Activated CD4-positive, alpha-beta T cell treated with anti-CD3 and anti-CD28 coated beads for 24 hours (primary cell): ENCODE measurements around the gene SH3RF3.

Experiments
- DNase-seq, 2 donors: peaks; one replicate each; pipeline ENCODE4 v3.0.0-alpha.2; 2020; ENCODE audit warnings: low read depth in 2 of 2

The SH3RF3 gene

DNA sequence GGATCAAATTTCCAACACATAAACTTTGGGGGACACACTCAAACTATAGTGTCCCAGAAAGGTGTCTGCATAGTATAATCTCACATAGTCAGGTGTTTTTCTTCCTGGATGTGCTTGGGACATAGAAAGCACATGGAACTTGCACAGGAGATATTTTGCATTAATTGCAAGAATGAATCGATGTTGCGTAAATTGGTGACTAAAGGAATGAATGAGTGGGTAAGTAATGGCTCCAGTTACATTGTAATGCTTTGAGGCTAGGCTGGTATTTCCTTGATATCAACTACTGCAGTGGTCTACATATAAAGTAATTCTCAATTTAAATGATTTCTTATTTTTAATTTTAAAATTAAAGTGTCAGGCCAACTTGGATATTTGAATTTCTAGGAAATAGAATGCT, 53.4 kb downstream of the SH3RF3 start:
- no peak for DNase-seq

DNA sequence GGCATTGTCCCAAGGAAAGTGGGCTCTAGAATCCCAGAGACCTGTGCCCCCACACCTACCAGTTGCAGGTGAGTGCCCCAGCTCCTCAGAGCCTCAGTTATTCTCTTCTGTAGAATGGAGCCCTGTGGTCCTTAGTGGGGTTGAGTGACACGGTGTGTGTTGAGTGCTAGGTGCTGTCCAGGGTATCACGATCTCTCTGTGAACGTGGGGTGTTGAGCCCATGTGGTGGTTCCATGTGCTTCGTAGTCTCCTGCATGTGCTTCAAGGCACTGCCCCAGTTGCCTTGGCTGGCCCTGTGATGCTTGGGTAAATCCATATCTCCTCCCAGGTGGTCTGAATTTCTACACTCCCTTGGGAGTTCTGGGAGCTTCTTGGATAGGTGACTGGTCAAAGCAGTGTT, 54.9 kb downstream of the SH3RF3 start:
- DNase-seq = no peak

DNA sequence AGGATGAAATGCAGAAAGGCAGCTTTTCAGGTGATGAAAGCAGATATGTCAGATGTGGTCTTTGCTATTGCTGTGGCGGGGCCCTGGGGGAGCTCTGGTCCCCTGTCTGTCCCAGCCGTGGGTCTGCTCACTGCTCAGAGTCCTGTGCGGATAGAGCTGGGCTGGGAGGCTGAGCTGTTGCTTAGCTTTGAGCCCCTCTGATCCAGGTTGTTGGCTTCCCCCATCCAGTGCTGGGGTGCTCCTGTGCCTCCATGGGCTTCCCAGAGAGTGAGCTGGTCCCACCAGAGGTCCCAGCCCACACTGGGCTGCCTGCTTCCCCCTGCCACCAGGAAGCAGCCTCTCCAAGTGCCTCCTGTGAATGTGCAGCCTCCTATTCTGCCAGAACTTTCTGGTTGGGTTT, 55.4 kb downstream of the SH3RF3 start:
- DNase-seq = no peak

DNA sequence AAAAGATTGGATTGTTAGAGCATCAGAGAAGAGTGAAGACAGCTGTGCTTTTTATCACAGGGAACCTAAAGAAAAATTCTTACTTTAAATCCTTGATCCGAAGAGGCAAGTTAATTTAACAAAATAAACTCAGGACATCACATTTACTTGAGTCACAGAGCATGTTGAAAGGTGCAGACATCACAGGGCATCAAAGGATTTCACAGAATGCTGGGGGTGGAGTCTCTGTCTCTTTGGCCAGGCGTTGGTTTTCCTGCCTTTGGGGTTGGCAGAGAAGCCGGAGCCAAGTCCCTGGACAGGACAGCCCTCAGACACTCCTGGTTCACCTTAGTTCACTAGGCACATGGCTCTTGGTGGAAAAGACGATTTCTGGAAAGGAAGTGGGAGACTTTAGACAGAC, 56.3 kb downstream of the SH3RF3 start:
- DNase-seq = no peak

DNA sequence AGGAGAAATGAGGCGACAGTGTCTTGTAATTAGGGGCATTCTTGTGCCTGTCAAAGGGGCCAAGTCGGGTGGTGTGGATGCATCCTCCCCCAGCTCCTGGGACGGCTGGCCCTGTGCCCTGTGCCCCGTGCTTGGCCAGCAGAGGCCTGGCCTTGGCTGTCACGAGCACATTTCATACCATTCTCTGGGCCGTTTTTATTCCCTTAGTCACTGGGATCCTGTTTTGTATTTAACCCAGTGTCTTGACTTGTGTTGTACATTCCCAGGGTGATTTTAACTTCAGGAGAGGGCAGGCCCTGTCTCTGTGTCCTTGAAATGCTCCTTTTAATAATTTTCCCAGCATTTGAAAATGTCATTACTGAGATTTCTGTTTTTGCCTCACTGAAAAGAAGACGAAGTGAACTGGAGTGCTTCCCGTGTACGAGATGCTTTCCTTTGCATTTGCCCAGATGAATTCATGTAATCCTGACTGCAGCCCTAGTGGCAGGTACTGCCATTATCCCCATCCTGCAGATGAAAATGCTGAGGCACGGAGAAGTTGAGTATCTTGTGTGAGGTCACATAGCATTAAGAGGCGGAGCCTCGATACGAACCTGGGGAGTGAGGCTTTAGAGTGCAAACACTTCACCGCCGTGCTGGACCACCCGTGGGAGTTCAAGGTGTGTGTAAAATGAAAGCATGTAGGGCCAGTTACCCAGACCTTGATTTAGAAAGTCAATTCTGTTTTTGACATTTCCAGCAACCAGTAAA, 57.0 kb downstream of the SH3RF3 start:
- DNase-seq = no peak

DNA sequence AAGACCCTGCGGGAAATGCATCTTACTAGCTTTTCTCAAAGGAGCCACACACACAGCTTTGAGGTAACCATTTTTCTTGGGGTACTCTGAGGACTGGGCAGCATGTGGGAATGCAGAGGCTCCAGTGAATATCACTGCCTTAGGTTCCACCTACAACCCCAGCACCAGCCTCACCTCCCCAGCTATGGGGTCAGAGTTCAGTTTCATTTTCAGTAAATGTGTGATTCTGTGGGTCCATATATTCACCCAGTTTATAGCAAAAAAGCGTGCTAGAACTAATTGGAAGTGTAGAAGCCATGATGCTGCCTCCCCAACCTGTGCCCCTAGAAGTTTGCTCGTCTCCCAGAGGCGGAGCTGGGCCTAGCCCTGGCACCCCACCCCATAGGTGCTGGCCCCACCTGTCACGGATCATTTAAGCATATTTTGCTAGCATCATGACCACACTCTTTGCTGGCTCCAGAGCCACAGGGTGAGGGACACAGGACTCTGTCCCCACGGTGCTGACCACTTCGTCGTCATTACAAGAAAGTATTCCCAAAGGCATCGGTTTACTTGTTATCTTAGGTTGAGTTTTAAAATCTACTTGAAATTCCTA, 57.7 kb downstream of the SH3RF3 start:
- DNase-seq = no peak

DNA sequence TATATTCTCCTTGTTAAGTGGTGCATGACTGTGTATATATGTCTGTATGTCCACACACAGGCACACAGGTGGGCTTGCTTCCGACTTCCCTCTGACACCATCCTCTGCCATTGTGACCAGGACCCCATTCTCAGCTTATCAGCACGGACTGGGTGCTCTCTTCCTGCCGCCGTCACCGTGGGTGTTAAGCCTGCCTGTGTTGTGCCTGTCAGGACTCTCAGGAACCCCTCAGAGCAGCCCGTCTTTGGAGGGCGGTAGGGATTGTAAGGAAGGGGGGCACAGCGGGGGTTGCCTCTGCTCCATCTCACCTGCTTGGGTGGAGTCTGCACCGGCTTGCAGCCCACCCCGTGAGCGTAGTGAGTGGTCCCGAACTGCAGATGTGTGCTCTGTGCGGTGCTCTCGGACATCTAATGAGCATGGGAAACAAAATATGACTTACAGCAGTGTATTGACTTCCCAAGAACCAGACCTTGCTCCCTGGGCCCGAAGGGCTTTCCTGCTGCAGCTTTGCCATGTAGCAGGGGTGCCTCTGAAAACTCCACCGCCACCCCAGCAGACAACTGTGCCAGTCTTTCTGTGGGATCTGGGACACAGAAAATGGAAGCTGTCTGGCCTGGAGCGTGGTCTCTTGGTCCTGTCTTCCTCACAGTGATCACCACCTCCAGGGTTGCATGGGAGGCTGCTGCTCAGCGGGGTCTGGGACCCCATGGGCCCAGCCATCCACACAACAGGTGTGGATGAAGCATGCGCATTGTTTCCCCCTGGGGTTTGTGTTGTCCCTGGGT, 58.9 kb downstream of the SH3RF3 start:
- DNase-seq = no peak

DNA sequence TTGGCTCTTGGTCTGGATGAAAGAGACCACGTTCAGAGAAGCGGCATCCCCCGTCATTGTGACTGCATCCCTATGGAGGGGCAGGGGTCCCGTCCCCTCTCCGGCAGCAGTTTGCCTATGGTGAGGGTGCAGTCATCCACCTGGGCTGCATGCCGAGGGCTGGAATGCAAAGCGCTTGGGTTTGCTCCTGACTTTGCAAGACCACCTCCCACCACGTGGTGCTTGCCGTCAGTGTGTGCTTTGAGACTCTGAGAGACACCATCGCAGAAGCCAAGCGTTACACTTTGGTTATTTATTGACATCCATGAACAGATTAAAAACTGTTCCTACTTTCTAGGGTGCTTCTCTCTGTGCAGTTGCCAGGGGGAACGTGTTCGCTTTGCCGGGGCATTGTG, 59.5 kb downstream of the SH3RF3 start:
- DNase-seq = no peak

DNA sequence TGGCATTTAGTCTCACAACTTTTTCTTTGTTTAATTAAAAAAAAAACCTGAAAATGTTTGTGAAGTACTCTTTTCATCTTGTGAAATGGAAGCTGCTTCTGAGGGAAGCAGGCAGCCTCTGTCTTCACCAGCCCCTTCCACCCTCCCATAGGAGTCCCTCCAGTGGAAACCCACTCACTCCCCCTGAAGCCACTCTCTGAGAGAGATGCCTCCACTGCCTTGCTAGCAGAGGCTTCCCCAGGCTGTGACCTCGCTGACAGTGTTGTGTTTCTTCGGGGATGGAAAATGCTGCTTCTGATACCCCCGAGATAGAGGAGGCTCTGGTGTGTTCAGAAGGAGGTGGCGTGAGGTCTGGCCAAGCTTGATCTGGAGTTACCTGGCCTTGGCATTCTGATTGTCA, 59.9 kb downstream of the SH3RF3 start:
- no peak for DNase-seq

DNA sequence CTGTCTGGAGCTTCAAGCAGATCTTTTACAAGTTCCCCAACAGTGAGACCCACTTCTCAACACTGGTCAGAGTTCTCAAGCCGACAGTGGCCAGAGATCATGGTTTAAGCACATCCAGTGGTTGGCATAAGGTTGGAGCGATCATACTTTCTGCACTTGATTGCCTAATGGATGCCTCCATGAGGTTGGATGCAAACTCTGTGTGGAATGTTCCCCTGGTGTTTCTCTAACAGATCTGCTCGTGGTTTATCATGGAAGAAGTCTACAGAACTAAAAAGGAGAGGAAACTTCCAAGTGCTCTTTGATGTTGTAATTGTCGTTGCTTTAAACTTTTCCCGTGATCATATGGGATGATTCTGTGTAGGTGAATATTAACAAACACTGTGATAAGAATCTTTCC, 60.7 kb downstream of the SH3RF3 start:
- DNase-seq = no peak

DNA sequence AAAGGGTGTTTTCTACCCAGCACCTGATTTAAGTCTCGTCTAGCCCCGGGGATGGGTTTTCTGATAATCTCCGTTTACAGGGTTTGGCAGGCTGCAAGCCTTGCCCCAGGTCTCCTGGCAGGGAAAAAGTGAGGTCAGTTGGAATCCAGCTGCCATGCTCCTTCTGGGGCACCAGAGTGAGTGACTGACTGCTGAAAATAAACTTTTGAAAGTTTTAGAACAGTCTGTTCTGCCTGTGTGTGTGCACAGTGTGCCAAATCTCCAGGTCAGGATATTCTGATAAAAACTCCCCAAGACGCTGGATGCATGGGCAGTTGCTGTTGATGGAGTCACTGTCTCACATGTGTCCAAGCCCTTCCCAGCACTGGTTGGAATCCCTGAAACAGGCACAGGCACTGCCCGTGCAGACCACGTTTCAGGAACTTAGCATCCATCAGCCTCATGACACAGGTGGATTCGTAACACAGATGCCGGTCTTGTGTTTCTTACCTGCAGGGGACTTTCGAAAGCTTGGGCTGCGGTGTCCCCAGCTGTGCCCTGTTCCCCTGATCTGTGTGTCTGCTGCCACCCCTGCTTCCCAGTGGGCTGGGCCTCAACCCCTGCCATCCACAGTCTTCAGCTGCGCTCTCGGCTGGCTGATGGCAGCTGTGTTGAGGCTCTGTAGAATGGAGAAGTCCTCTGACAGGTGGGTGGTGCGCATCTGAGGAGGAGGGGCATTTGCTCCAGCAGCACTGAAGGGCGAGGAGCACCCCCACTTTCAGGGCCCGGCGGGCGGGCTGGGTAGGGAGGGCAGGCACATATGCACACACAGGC, 65.0 kb downstream of the SH3RF3 start:
- no peak for DNase-seq

DNA sequence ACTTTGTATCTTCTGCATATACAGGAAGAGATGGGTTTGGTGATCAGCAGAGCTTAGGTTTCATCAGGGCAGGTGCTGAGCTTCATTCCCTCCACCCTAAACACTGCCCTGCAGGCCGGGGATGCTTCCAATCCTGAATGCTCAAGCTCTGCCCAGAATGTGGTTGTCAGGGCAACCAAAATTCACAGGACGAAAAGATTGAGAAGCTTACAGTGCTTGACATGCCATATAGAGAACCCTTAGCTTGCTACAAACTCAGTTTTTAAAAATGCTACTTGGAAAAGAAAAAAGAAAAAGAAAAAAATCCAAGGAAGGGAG, 65.6 kb downstream of the SH3RF3 start:
- no peak for DNase-seq

DNA sequence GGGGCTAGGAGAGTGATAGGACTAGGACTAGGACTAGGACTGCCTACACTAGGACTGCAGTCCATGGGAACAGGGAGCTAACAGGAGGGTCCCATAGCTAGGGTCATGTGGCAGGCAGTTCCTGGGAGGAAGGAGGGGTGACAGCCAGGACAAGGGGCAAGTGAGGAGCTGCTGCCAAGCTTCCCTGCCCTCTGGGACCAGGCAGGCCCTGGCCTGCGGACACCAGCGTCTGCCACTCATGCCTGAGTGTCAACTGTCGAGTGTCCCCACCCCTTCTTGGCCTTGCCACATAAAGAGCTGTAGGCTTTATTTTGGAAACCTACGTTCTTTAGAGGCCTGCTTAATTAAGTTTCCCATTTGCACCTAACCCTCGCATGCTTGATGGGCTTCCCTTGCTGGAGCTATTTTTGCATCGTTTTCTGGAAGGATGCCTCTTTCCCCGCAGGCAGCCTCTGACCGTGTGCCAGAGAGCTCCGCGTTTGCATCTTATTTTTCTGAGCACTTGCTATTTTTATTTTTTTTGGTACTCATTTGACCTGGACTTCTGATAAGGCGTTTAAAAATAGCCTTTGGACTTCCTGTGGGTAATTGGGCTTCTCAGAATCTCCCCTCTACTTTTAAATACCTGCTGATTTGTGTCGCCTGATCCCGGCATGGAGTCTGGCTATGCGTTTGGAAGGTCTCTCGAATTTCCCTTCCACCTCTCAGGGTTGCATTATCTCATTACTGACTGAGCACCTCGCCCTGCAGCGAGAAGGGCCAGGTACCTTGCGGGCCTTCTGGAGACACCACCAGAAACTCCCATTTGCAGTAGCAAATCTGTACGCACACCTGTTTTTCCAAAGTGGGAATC, 66.4 kb downstream of the SH3RF3 start:
- no peak for DNase-seq

DNA sequence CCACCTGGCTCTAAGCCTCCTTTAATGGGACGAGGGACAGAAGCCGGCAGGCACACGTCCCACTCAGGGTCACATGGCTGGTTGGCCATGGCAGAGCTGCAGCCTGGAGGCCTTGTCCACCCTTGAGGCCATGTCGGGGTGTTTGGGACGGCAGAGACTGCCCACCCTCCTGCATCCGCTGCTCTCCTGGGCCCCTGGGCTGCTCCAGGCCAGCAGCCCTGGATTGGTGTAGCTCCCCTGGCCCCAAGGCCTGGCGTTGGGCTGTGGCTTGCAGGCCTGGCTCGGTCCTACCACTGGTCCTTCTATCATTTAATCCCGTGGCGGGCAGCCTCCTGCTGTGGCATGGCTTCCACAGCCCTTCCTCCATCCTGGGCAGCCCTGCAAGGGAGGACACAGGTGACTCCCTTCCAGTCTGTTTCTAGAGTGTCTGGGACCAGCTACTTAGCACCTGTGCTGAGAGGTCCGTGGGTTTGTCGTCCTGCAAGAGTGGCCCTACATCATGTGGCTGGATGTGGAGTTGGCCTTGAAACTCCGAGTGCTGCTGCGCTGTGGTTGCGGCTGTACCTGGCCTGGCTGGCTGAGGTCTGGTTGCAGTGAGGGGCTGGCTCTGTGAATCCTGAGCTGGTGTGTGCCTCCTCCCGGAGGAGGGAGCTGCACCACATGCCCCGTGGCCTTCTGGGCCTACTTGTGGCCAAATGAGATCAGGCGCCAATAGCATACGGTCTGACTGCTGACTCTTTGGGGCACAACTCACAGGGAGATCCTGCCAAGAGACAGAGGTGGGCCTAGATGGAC, 67.3 kb downstream of the SH3RF3 start:
- no peak for DNase-seq

DNA sequence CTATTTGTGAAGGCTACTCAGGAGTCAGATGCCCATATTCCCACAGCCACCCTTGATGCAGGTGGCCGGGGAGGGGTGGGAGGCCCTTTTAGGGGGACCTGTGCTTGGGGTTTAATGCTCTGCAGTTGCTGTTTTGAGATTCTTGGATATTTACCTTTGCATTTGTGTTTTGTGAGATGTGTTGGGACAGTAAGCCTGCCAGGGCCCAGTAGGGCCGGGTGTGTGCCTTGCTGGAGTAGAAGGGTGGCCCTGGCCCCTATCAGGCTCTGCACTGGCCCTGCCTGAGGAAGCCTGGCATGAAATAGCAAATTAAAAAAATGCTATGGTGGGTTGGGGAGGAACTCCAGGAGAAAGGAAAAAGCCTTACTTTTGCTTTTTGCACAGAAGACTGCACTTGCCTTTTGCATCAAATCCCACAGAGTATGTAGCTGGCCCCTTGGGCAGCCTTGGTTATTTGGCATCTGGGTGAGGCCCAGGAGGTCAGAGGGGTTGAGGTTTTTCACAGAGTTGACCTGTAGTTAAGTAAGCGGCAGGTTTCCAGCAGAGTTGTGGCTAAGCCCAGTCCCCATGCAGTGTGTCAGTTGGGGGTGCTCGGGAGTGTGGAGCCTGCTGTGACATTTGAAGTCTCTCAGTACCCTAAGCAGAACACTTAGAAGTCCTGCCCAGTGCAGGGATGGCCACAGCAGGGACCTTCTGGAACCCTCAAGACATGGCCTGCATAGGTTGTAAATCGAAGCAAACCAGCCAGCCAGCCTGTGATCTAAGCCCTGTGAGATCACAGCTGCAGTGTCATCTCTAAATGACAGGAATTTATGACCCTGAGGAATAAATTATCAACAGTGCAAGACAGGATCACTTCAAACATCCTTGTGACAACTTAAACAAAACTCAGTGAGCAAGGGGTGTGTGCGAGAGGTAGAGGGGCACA, 68.8 kb downstream of the SH3RF3 start:
- no peak for DNase-seq

DNA sequence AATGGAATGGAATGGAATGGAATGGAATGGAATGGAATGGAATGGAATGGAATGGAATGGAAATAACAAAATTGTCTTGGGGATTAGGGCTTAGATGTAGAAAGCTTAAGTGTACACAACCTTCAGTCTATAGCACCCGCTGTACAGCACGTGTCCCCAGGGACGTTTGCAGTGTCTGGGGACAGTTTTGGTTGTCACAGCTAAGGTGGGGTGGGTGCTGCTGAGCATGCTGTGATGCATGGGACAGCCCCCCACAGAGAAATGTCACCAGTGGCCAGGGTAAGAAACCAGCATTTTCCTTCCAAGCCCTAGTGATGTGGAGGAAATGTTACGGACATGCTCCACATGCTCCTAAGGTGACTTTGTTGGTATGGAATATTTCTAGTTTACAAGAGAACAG, 70.8 kb downstream of the SH3RF3 start:
- DNase-seq = no peak

DNA sequence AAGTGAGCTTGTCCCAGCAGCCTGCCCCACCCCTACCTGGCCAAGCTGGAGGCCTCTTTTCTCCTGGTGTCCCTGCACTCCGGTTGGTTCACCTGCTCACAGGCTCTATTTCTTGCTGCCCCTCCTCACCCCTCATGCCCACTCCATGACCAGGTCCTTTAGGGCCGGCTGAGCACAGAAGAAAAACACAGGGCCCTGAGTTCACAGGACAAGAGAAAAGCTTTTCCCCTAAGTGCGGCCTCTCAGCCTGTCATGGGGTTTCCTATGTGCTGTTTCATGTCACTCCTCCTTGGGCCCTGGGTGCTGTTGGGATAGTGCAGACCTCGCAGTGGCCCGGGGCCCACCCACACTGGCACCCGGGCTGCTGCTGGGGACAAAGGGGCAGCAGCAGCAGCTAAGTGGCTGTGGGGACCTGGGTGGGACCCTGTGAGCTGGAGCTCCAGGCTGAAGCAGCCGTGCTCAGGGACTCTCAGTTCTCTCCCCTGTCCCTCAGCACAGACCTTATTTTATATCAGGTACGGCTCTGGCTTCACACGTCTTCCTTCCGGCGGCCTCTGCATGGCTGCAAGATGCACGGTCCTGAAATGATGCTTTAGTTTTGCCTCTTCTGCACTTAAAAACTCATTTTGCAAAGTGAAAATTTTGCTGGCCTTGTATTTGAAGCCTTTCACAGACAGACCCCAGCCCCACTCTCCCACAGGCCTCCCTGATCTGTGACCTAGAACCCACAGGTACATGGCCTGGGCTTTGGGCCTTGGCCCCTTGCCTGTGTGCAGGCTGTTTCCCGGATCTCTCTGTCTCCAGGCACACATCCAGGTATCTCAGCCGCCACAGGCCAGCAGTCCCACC, 71.8 kb downstream of the SH3RF3 start:
- DNase-seq = no peak

DNA sequence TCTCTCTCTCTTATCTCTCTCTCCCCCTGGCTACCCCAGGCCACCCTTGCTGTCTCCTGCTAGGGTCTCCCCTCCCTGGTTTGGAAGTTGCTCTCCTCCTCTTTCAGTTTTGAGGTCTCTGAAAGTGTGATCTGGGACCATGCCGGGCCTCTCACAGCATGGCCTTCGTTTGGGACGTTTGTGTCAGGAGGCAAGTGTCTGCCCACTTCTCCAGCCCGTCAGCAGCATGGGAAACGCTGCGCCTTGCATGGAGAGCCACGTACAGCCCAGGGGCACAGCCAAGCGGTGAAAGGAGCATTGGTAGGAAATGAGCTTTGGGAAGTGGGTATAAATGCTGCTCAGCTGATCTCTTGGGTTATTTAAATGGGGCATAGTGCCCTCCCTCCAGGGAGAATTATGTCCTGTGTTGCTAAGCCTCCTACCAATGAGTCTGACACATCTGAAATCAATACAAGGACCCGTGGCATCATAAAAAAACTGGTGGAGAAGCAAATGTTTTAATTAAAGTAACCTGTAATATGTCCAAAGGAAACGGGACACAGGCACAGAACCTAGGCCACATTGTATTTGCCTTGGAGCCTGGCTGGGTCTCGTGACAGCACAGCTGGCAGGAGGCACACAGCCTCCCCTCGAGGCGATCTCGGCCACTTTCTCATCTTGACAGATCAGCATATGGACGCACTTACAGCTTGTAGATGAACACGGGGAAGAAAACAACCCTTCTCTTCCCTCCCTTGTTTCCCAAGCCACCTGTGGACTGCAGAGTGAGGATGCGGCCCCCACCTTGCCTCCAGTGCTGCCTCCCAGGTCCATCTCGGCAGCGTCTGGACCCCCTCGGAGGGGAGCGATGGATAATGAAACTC, 72.7 kb downstream of the SH3RF3 start:
- DNase-seq = no peak
